Endothelial cell of umbilical vein (primary cell): ENCODE results near the gene TSPAN15. TPM values are rescaled to one million over a fixed set of nuclear protein-coding genes. Genes with fewer than 3 reads are reported as not detected.

Experiments used
- BruUV-seq: library from RNA; stranded (reverse); fragments of 400-500 nt; replicated peaks from 2 replicates; lab custom pipeline; 2021; lab: Mats Ljungman, UMichigan
- CTCF ChIA-PET: fragments of 300-600, 350-600 bp; sonication (Branson Sonifier 250); formaldehyde crosslinking; loops from one replicate; lab custom pipeline; 2021; ENCODE audit warnings: antibody characterized with exemption, inconsistent platforms; lab: Charles Lee
- POLR2A ChIA-PET: fragments of 300-600, 350-600 bp; sonication (Branson Sonifier 250); formaldehyde crosslinking; loops from one replicate; lab custom pipeline; 2021; ENCODE audit warnings: antibody characterized with exemption, inconsistent platforms; lab: Charles Lee
- DNase-seq: peaks from one replicate; pipeline ENCODE4 v3.0.0-alpha.2; 2011; ENCODE audit warnings: low read depth, low spot score
- FAIRE-seq: peaks from 2 replicates; lab custom pipeline; 2011; peaks lifted over from hg19 to GRCh38; lab: Jason Lieb, UNC
- H2AFZ ChIP-seq: 2 replicates; pipeline ENCODE4 v1.6.0; 2012; ENCODE audit warnings: low read depth, low read length, control low read depth, inconsistent platforms
- H3K27ac ChIP-seq: 2 replicates; pipeline ENCODE4 v1.5.1; 2011; ENCODE audit warnings: low read depth, mild to moderate bottlenecking, control low read depth, low read length, moderate library complexity; ENCODE audit not compliant: insufficient read depth
- H3K27me3 ChIP-seq, 2 experiments: 2 replicates each; pipeline versions ENCODE4 v1.6.0 to v1.6.1; 2011; ENCODE audit warnings: low read length in 2 of 2, mixed read lengths in 1 of 2; ENCODE audit not compliant: control insufficient read depth in 2 of 2, insufficient read depth in 2 of 2
- H3K36me3 ChIP-seq, 2 experiments: 2 replicates in 1 of 2; 3 replicates in 1 of 2; pipeline ENCODE4 v1.5.1; 2011; ENCODE audit warnings: low read length in 2 of 2, mild to moderate bottlenecking in 1 of 2, moderate library complexity in 1 of 2; ENCODE audit not compliant: control insufficient read depth in 2 of 2, insufficient read depth in 2 of 2; ENCODE audit errors: extremely low read depth in 1 of 2
- H3K4me1 ChIP-seq: 3 replicates; pipeline ENCODE4 v1.5.1; 2011; ENCODE audit warnings: mild to moderate bottlenecking, low read length; ENCODE audit not compliant: control insufficient read depth, insufficient read depth; ENCODE audit errors: extremely low read depth
- H3K4me2 ChIP-seq: 2 replicates; pipeline ENCODE4 v1.6.1; 2011; ENCODE audit warnings: low read length, control low read depth, mixed read lengths; ENCODE audit not compliant: insufficient read depth
- H3K4me3 ChIP-seq, 3 experiments: fragments of 200-600 bp in 1 of 3; sonication (generic), shearing (Covaris generic) in 1 of 3; replicated peaks in 1 of 3; 2 replicates each; pipeline ENCODE4 v1.5.1; 2011 to 2016; ENCODE audit warnings: control low read depth in 3 of 3, low read length in 3 of 3, mild to moderate bottlenecking in 2 of 3, inconsistent platforms in 1 of 3, low read depth in 1 of 3, moderate library complexity in 1 of 3; ENCODE audit not compliant: insufficient read depth in 1 of 3
- H3K79me2 ChIP-seq: 2 replicates; pipeline ENCODE4 v1.6.0; 2012; ENCODE audit warnings: low read length, inconsistent platforms; ENCODE audit not compliant: control insufficient read depth, insufficient read depth
- H3K9ac ChIP-seq: replicated peaks from 2 replicates; pipeline ENCODE3; 2011; ENCODE audit warnings: low read length, control low read depth; ENCODE audit not compliant: insufficient read depth; ENCODE audit errors: extremely low read depth
- H3K9me1 ChIP-seq: replicated peaks from 3 replicates; pipeline ENCODE4 v1.6.0; 2011; ENCODE audit warnings: mild to moderate bottlenecking, low read length; ENCODE audit not compliant: control insufficient read depth, insufficient read depth; ENCODE audit errors: extremely low read depth
- H3K9me3 ChIP-seq: replicated peaks from 2 replicates; pipeline ENCODE4 v1.5.1; 2012; ENCODE audit warnings: low read length, inconsistent platforms; ENCODE audit not compliant: control insufficient read depth, insufficient read depth
- H4K20me1 ChIP-seq: replicated peaks from 2 replicates; pipeline ENCODE3; 2011; ENCODE audit warnings: mild to moderate bottlenecking, low read length; ENCODE audit not compliant: control insufficient read depth, insufficient read depth; ENCODE audit errors: extremely low read depth
- EZH2 ChIP-seq: IDR thresholded peaks from 2 replicates; pipeline ENCODE4 v1.6.1; 2012; ENCODE audit warnings: borderline replicate concordance, low read depth, mild to moderate bottlenecking, moderate library complexity, low read length, inconsistent platforms; ENCODE audit not compliant: severe bottlenecking
- FOS ChIP-seq: IDR thresholded peaks from 2 replicates; pipeline ENCODE4 v1.6.1; 2011; ENCODE audit warnings: mild to moderate bottlenecking, low read length, moderate library complexity, borderline replicate concordance; ENCODE audit not compliant: insufficient read depth
- GATA2 ChIP-seq: IDR thresholded peaks from 2 replicates; pipeline ENCODE4 v1.7.0; 2011; ENCODE audit warnings: low read depth, mild to moderate bottlenecking, moderate library complexity, mixed read lengths, low read length; ENCODE audit not compliant: insufficient read length, insufficient read depth
- MYC ChIP-seq: IDR thresholded peaks from one replicate; pipeline ENCODE4 v1.6.1; 2011; ENCODE audit warnings: mild to moderate bottlenecking, low read depth, low read length
- POLR2A ChIP-seq: IDR thresholded peaks from 2 replicates; pipeline ENCODE4 v1.6.1; 2012; ENCODE audit warnings: low read depth, mild to moderate bottlenecking, control low read depth, low read length
- dilution Hi-C: fragments of 300-500 bp; cut with MboI; formaldehyde crosslinking; loops from one replicate; pipeline ENCODE4 v1.15.0; 2019; ENCODE audit warnings: low sequenced_read_pairs; ENCODE audit not compliant: extremely low pct_ligation_motif_present
- intact Hi-C: fragments of 100-400 bp; cut with micrococcal nuclease; formaldehyde crosslinking; loops from one replicate; pipeline ENCODE4 v1.10.0; 2022
- polyA plus RNA-seq, 4 experiments: library from polyadenylated mRNA; depleted of rRNA in 3 of 4; stranded (reverse) in 3 of 4; unstranded in 1 of 4; fragments of >200 nt; gene quantifications; 2 replicates each; pipeline versions ENCODE4 v1.2.1 to v1.2.3, GENCODE V29; 2011 to 2012; ENCODE audit warnings: missing spikeins in 1 of 4
- total RNA-seq: library from RNA; stranded (reverse); gene quantifications from 2 replicates; pipeline ENCODE4 v1.2.3, GENCODE V29; 2021
- TF ChIP-seq, protein P1 (sequence below): IDR thresholded peaks from 2 replicates; pipeline ENCODE4 v1.6.1; 2011; ENCODE audit not compliant: insufficient read depth, insufficient read length
- TF ChIP-seq, protein P2 (sequence below), 2 donors: IDR thresholded peaks; 1 replicate in 1 of 2; 2 replicates in 1 of 2; pipeline ENCODE4 v1.5.1; 2011; ENCODE audit warnings: low read length in 2 of 2, mild to moderate bottlenecking in 2 of 2, moderate library complexity in 2 of 2, control low read depth in 1 of 2, inconsistent platforms in 1 of 2, low read depth in 1 of 2; ENCODE audit not compliant: insufficient read depth in 1 of 2; ENCODE audit errors: extremely low read depth in 1 of 2

The TSPAN15 gene
- total and polyA plus RNA-seq, 2 donors (not counting 3 experiments of a cell fraction or from before 2014, with no cell fraction given): 78.4 to 189 TPM

DNA sequence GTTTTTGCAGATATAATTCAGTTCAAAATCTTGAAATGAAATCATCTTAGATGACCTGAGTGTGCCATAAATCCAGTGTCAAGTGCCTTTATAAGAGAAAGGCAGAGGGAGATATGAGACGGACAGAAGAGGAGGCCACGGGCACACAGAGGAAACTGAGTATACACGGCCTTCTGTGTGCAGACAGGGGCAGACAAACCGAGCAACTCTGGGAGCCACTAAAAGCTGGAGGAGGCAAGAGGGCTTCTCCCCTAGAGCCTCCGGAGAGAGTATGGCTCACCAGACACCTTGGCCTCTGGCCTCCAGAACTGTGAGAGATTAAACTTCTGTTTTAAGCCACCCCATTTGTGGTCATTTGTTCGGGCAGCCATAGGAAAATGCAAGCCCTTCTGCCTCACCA, 12.6 kb downstream of the TSPAN15 start:
- no peak overlapping the region for H2AFZ ChIP-seq
- ChIA-PET CTCF (interaction anchor here (1.3 to 3.1 kb wide), 7 partner anchors 8 to 43 kb away, joined by 3 to 13 read pairs (median 9); partner anchors contain the start of gene TSPAN15), POLR2A (interaction anchor here (0.9 to 1.1 kb wide), 2 partner anchors 17 to 30 kb away, joined by 3 to 4 read pairs; no protein-coding TSS in a partner anchor)
- peaks cover 22% of the 10 kb centered on the region for H3K79me2 ChIP-seq
- no peaks in the 10 kb centered on the region for H3K9me1 ChIP-seq
- BruUV-seq: no TSS peak
- FAIRE-seq (no peak), DNase-seq (no peak)
- no peak overlapping the region for H3K4me3 ChIP-seq
- H3K9ac ChIP-seq: no peak overlapping the region
- no peak overlapping the region for H3K4me2 ChIP-seq
- peak overlapping the region; percentile 45 for H3K27ac ChIP-seq
- no peak for TF ChIP-seq EZH2
- no peak for TF ChIP-seq GATA2
- no peak for TF ChIP-seq MYC
- TF ChIP-seq POLR2A: no peak
- TF ChIP-seq, protein P1, sequence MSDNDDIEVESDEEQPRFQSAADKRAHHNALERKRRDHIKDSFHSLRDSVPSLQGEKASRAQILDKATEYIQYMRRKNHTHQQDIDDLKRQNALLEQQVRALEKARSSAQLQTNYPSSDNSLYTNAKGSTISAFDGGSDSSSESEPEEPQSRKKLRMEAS: no peak
- no peak for TF ChIP-seq FOS
- TF ChIP-seq, protein P2, sequence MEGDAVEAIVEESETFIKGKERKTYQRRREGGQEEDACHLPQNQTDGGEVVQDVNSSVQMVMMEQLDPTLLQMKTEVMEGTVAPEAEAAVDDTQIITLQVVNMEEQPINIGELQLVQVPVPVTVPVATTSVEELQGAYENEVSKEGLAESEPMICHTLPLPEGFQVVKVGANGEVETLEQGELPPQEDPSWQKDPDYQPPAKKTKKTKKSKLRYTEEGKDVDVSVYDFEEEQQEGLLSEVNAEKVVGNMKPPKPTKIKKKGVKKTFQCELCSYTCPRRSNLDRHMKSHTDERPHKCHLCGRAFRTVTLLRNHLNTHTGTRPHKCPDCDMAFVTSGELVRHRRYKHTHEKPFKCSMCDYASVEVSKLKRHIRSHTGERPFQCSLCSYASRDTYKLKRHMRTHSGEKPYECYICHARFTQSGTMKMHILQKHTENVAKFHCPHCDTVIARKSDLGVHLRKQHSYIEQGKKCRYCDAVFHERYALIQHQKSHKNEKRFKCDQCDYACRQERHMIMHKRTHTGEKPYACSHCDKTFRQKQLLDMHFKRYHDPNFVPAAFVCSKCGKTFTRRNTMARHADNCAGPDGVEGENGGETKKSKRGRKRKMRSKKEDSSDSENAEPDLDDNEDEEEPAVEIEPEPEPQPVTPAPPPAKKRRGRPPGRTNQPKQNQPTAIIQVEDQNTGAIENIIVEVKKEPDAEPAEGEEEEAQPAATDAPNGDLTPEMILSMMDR (IDR thresholded peaks at IDR 0.05; ENCODE audit: extremely low read depth in 1 of 2, insufficient read depth in 1 of 2, low read depth in 1 of 2, low read length in 2 of 2): no peak
- dilution Hi-C loops (no loop called here), intact Hi-C loops (loop anchor here (1.0 to 2.0 kb wide), 2 partner anchors 13 to 15 kb away; partner anchors contain the start of gene TSPAN15)
- H3K27me3 ChIP-seq: no peaks in the 10 kb centered on the region
- peaks cover 46% of the 10 kb centered on the region for H3K4me1 ChIP-seq
- H3K36me3 ChIP-seq: no peaks in the 10 kb centered on the region
- no peaks in the 10 kb centered on the region for H3K9me3 ChIP-seq
- no peaks in the 10 kb centered on the region for H4K20me1 ChIP-seq
